SK-N-SH (cell line): ENCODE results near the gene GDPGP1. TPM values are rescaled to one million over a fixed set of nuclear protein-coding genes. Genes with fewer than 3 reads are reported as not detected.

ENCODE experiments used
- CTCF ChIA-PET: fragments of 300-600, 350-600 bp; formaldehyde crosslinking; extraction: SDS; loops from one replicate; lab custom pipeline; 2021; lab: Yijun Ruan, JAX
- POLR2A ChIA-PET: fragments of 350-600 bp; sonication (Branson Sonifier 250); formaldehyde crosslinking; extraction: SDS; loops from one replicate; lab custom pipeline; 2020; ENCODE audit warnings: antibody characterized with exemption, inconsistent platforms; lab: Yijun Ruan, JAX
- DNase-seq: peaks from one replicate; pipeline ENCODE4 v3.0.0; 2012
- H2AFZ ChIP-seq: fragments of 200-600 bp; sonication (generic); 2 replicates; pipeline ENCODE4 v1.8.1; 2016; ENCODE audit warnings: antibody characterized with exemption, mild to moderate bottlenecking, low read depth
- H3F3A ChIP-seq: fragments of 200-600 bp; sonication (generic); replicated peaks from 2 replicates; pipeline ENCODE3; 2016; ENCODE audit warnings: antibody characterized with exemption, mild to moderate bottlenecking; ENCODE audit not compliant: insufficient read depth
- H3K27ac ChIP-seq, 2 experiments: fragments of 200-500 bp in 1 of 2; fragments of 200-600 bp in 1 of 2; sonication (Bioruptor generic) in 1 of 2; sonication (generic), shearing (Covaris generic) in 1 of 2; 2 replicates each; pipeline versions ENCODE4 v1.5.1 to v1.6.1; 2014 to 2016; ENCODE audit warnings: low read depth in 2 of 2, inconsistent platforms in 1 of 2, low read length in 1 of 2, mild to moderate bottlenecking in 1 of 2, mixed read lengths in 1 of 2
- H3K27me3 ChIP-seq: fragments of 200-600 bp; sonication (generic), shearing (Covaris generic); 2 replicates; pipeline ENCODE4 v1.6.1; 2016; ENCODE audit warnings: mixed run types; ENCODE audit not compliant: insufficient read depth
- H3K36me3 ChIP-seq, 2 experiments: fragments of 200-500 bp in 1 of 2; fragments of 200-600 bp in 1 of 2; sonication (Bioruptor generic) in 1 of 2; sonication (generic) in 1 of 2; replicated peaks in 1 of 2; 2 replicates each; pipeline versions ENCODE3 to v1.5.1; 2014 to 2016; ENCODE audit warnings: low read length in 1 of 2, mild to moderate bottlenecking in 1 of 2; ENCODE audit not compliant: insufficient read depth in 2 of 2, control insufficient read depth in 1 of 2
- H3K4me1 ChIP-seq, 2 experiments: fragments of 200-500 bp in 1 of 2; fragments of 200-600 bp in 1 of 2; sonication (Bioruptor generic) in 1 of 2; sonication (generic), shearing (Covaris generic) in 1 of 2; 2 replicates each; pipeline versions ENCODE4 v1.5.1 to v1.6.1; 2014 to 2016; ENCODE audit warnings: low read depth in 1 of 2, low read length in 1 of 2, mixed run types in 1 of 2; ENCODE audit not compliant: insufficient read depth in 2 of 2, control insufficient read depth in 1 of 2
- H3K4me2 ChIP-seq: fragments of 200-600 bp; sonication (generic), shearing (Covaris generic); 2 replicates; pipeline ENCODE4 v1.6.1; 2017; ENCODE audit warnings: mixed run types
- H3K4me3 ChIP-seq, 2 experiments: fragments of 200-500 bp in 1 of 2; fragments of 200-600 bp in 1 of 2; sonication (Bioruptor generic) in 1 of 2; sonication (generic), shearing (Covaris generic) in 1 of 2; 2 replicates each; pipeline versions ENCODE4 v1.5.1 to v1.8.1; 2014 to 2016; ENCODE audit warnings: low read depth in 2 of 2, inconsistent platforms in 1 of 2, low read length in 1 of 2, mild to moderate bottlenecking in 1 of 2, mixed read lengths in 1 of 2, moderate library complexity in 1 of 2
- H3K79me2 ChIP-seq: fragments of 200-600 bp; sonication (generic); 2 replicates; pipeline ENCODE4 v1.8.1; 2017; ENCODE audit warnings: mild to moderate bottlenecking; ENCODE audit not compliant: insufficient read depth
- H3K9ac ChIP-seq: fragments of 200-600 bp; sonication (generic); 2 replicates; pipeline ENCODE4 v1.6.1; 2017; ENCODE audit warnings: mixed run types
- H3K9me2 ChIP-seq: fragments of 200-600 bp; sonication (generic); 2 replicates; pipeline ENCODE4 v1.6.1; 2017; ENCODE audit warnings: mixed run types
- H3K9me3 ChIP-seq: fragments of 200-600 bp; sonication (generic); 2 replicates; pipeline ENCODE4 v1.6.1; 2017; ENCODE audit warnings: mixed run types, mild to moderate bottlenecking, moderate library complexity
- H4K20me1 ChIP-seq: fragments of 200-600 bp; sonication (generic); 2 replicates; pipeline ENCODE4 v1.6.1; 2017; ENCODE audit warnings: mild to moderate bottlenecking, mixed run types; ENCODE audit not compliant: insufficient read depth
- CHD2 ChIP-seq: fragments of 150-350 bp; IDR thresholded peaks from 2 replicates; pipeline ENCODE4 v1.6.1; 2018; ENCODE audit warnings: low read length; ENCODE audit not compliant: partially characterized antibody
- ELF1 ChIP-seq: IDR thresholded peaks from 2 replicates; pipeline ENCODE4 v1.4.0; 2012
- EZH2phosphoT487 ChIP-seq: fragments of 200-600 bp; sonication (generic); IDR thresholded peaks from 2 replicates; pipeline ENCODE4 v1.6.1; 2017; ENCODE audit warnings: low read depth, mixed run types, mild to moderate bottlenecking, antibody characterized with exemption, moderate library complexity, borderline replicate concordance
- FOXJ3 ChIP-seq: sonication (generic); formaldehyde crosslinking; IDR thresholded peaks from 2 replicates; pipeline ENCODE4 v1.5.1; 2020; ENCODE audit warnings: mild to moderate bottlenecking, missing genetic modification reagents
- FOXM1 ChIP-seq: IDR thresholded peaks from 2 replicates; pipeline ENCODE4 v1.4.0; 2012; ENCODE audit warnings: low read depth, mild to moderate bottlenecking
- GABPA ChIP-seq: IDR thresholded peaks from 2 replicates; pipeline ENCODE4 v1.4.0; 2012; ENCODE audit warnings: low read depth, mild to moderate bottlenecking
- GATA2 ChIP-seq: sonication (generic); formaldehyde crosslinking; IDR thresholded peaks from 2 replicates; pipeline ENCODE4 v1.5.0; 2020; ENCODE audit warnings: mild to moderate bottlenecking, missing genetic modification reagents
- MEF2A ChIP-seq: IDR thresholded peaks from 2 replicates; pipeline ENCODE4 v1.4.0; 2012; ENCODE audit warnings: low read depth, borderline replicate concordance
- MXI1 ChIP-seq: IDR thresholded peaks from 2 replicates; pipeline ENCODE4 v1.6.1; 2012; ENCODE audit warnings: mild to moderate bottlenecking, low read depth, low read length, improper control_type of control experiment
- NFIC ChIP-seq: IDR thresholded peaks from 2 replicates; pipeline ENCODE4 v1.4.0; 2012; ENCODE audit warnings: borderline replicate concordance
- PBX3 ChIP-seq: IDR thresholded peaks from 2 replicates; pipeline ENCODE4; 2012
- POLR2AphosphoS5 ChIP-seq: IDR thresholded peaks from 2 replicates; pipeline ENCODE4 v1.6.1; 2012; ENCODE audit warnings: low read depth, low read length
- RAD21 ChIP-seq: IDR thresholded peaks from 2 replicates; pipeline ENCODE4 v1.6.1; 2012; ENCODE audit warnings: mild to moderate bottlenecking, low read length
- RCOR1 ChIP-seq: fragments of 150-350 bp; IDR thresholded peaks from 2 replicates; pipeline ENCODE4 v1.6.1; 2017; ENCODE audit warnings: antibody characterized with exemption, low read length
- RXRA ChIP-seq: IDR thresholded peaks from 2 replicates; pipeline ENCODE4 v1.4.0; 2012; ENCODE audit warnings: low read depth, mild to moderate bottlenecking, borderline replicate concordance
- SIN3A ChIP-seq: IDR thresholded peaks from 2 replicates; pipeline ENCODE4 v1.6.1; 2012; ENCODE audit warnings: low read depth, mild to moderate bottlenecking, low read length, moderate library complexity, borderline replicate concordance
- SMC3 ChIP-seq: IDR thresholded peaks from 2 replicates; pipeline ENCODE4 v1.6.1; 2012; ENCODE audit warnings: low read depth, low read length, improper control_type of control experiment
- TAF1 ChIP-seq: IDR thresholded peaks from 2 replicates; pipeline ENCODE4 v1.6.1; 2012; ENCODE audit warnings: low read depth, mild to moderate bottlenecking, low read length, moderate library complexity, borderline replicate concordance
- TCF12 ChIP-seq: IDR thresholded peaks from 2 replicates; pipeline ENCODE4 v1.4.0; 2012
- USF1 ChIP-seq: IDR thresholded peaks from 2 replicates; pipeline ENCODE4 v1.4.0; 2012; ENCODE audit warnings: low read depth, borderline replicate concordance
- YY1 ChIP-seq: IDR thresholded peaks from 2 replicates; pipeline ENCODE4 v1.4.0; 2012; ENCODE audit warnings: low read depth, mild to moderate bottlenecking
- ZBTB33 ChIP-seq: IDR thresholded peaks from 2 replicates; pipeline ENCODE4 v1.4.0; 2012; ENCODE audit warnings: low read depth, borderline replicate concordance
- WGBS: methylation state at CpG from one replicate; pipeline ENCODE4 v1.1.6; 2017; ENCODE audit warnings: low lambda C conversion rate; 5-methylcytosine and 5-hydroxymethylcytosine counted together
- polyA plus RNA-seq, 3 experiments: library from polyadenylated mRNA; depleted of rRNA; stranded (reverse); fragments of >200 nt; gene quantifications; 2 replicates each; pipeline ENCODE4 v1.2.3, GENCODE V29; 2012
- TF ChIP-seq, protein P1 (sequence below): fragments of 200-600 bp; sonication (generic); IDR thresholded peaks from 2 replicates; pipeline ENCODE4 v1.6.1; 2017; ENCODE audit warnings: antibody characterized with exemption, mild to moderate bottlenecking, moderate library complexity
- TF ChIP-seq, protein P2 (sequence below): IDR thresholded peaks from 2 replicates; pipeline ENCODE4 v1.6.1; 2012; ENCODE audit warnings: mild to moderate bottlenecking, low read depth, low read length, moderate library complexity

GDPGP1 gene
- polyA plus RNA-seq, 1 of the 3 experiments (the other 2 are of a cell fraction): 2.4 TPM

- Histone ChIP-seq H3K9me2 (no peaks in the 10 kb centered on the region), H3K36me3 (no peaks in the 10 kb centered on the region), H2AFZ (no peak overlapping the region), H3K4me1 (peaks cover 8 to 41% of the 10 kb centered on the region in 2 experiments; a peak in 3 of 4 replicates), H3K4me3 (no peak overlapping the region), H3K9ac (0 out of 2 replicates have a peak overlapping the region, but pooled peaks have one; percentile 2), H3K9me3 (no peaks in the 10 kb centered on the region), H3K27me3 (no peaks in the 10 kb centered on the region), H3K27ac (peak overlapping the region; percentile 0 to 87; a peak in 3 of 4 replicates), H4K20me1 (no peaks in the 10 kb centered on the region), H3K79me2 (peaks cover 8% of the 10 kb centered on the region), H3F3A (peaks cover 5% of the 10 kb centered on the region), H3K4me2 (peak overlapping the region; percentile 58; the same call in 1 of the 2 replicates)
- peak; percentile 92 for DNase-seq
- POLR2A ChIA-PET: interaction anchor here (0.6 to 2.4 kb wide), 5 partner anchors 10 to 89 kb away, joined by 3 to 35 read pairs (median 7); partner anchors contain the start of genes IDH2 and SEMA4B
- CTCF ChIA-PET: interaction anchor here (0.8 to 4.4 kb wide), 11 partner anchors 9 to 128 kb away, joined by 3 to 22 read pairs (median 4); partner anchors contain the start of gene SEMA4B
- 19% methylated on average over 4 of the region's 7 CpGs for WGBS
- TF ChIP-seq RAD21 (peak; percentile 32; the same call in 1 of the 2 replicates), FOXM1 (peak; percentile 99), TAF1 (no peak), USF1 (no peak), MXI1 (peak; percentile 73), TCF12 (peak; percentile 20; the same call in 1 of the 2 replicates), CHD2 (peak; percentile 86), RXRA (no peak), EZH2phosphoT487 (no peak), FOXJ3 (CRISPR knock-in tag) (peak; percentile 44; the same call in 1 of the 2 replicates), PBX3 (no peak), GATA2 (CRISPR knock-in tag) (no peak), GABPA (no peak), SIN3A (no peak), ELF1 (no peak), SMC3 (0 out of 2 replicates have a peak, but pooled peaks have one; percentile 2), YY1 (no peak), RCOR1 (0 out of 2 replicates have a peak, but pooled peaks have one; percentile 12), POLR2AphosphoS5 (no peak), NFIC (peak; percentile 52), MEF2A (no peak), ZBTB33 (no peak)
- TF ChIP-seq, protein P1, sequence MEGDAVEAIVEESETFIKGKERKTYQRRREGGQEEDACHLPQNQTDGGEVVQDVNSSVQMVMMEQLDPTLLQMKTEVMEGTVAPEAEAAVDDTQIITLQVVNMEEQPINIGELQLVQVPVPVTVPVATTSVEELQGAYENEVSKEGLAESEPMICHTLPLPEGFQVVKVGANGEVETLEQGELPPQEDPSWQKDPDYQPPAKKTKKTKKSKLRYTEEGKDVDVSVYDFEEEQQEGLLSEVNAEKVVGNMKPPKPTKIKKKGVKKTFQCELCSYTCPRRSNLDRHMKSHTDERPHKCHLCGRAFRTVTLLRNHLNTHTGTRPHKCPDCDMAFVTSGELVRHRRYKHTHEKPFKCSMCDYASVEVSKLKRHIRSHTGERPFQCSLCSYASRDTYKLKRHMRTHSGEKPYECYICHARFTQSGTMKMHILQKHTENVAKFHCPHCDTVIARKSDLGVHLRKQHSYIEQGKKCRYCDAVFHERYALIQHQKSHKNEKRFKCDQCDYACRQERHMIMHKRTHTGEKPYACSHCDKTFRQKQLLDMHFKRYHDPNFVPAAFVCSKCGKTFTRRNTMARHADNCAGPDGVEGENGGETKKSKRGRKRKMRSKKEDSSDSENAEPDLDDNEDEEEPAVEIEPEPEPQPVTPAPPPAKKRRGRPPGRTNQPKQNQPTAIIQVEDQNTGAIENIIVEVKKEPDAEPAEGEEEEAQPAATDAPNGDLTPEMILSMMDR: no peak
- TF ChIP-seq, protein P2, sequence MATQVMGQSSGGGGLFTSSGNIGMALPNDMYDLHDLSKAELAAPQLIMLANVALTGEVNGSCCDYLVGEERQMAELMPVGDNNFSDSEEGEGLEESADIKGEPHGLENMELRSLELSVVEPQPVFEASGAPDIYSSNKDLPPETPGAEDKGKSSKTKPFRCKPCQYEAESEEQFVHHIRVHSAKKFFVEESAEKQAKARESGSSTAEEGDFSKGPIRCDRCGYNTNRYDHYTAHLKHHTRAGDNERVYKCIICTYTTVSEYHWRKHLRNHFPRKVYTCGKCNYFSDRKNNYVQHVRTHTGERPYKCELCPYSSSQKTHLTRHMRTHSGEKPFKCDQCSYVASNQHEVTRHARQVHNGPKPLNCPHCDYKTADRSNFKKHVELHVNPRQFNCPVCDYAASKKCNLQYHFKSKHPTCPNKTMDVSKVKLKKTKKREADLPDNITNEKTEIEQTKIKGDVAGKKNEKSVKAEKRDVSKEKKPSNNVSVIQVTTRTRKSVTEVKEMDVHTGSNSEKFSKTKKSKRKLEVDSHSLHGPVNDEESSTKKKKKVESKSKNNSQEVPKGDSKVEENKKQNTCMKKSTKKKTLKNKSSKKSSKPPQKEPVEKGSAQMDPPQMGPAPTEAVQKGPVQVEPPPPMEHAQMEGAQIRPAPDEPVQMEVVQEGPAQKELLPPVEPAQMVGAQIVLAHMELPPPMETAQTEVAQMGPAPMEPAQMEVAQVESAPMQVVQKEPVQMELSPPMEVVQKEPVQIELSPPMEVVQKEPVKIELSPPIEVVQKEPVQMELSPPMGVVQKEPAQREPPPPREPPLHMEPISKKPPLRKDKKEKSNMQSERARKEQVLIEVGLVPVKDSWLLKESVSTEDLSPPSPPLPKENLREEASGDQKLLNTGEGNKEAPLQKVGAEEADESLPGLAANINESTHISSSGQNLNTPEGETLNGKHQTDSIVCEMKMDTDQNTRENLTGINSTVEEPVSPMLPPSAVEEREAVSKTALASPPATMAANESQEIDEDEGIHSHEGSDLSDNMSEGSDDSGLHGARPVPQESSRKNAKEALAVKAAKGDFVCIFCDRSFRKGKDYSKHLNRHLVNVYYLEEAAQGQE: no peak
These were observed 42.1 kb upstream of the GDPGP1 start for GRCh38 chr15:90191794-90192509.
